ENCODE results near the gene ASCC3.

DNA sequence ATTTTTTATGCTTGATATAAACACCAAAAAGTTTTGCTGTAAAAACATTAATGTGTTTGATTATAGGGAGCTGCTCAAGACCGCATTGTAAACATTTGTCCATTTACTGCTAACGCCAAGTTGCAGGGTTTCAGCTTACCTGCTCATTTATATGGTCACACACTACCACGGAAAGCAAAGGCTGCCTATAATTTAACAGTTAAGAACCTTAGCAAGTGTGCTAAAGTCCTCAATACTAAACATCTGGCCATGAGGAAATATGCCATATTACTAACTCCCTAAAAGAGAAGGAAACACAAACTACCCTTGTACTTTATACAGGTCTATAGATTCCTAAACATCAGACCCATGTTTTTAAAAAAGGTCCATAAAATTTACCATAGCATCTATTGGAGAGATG is 129.5 kb downstream of the ASCC3 start:
- TF ChIP-seq, protein P1, sequence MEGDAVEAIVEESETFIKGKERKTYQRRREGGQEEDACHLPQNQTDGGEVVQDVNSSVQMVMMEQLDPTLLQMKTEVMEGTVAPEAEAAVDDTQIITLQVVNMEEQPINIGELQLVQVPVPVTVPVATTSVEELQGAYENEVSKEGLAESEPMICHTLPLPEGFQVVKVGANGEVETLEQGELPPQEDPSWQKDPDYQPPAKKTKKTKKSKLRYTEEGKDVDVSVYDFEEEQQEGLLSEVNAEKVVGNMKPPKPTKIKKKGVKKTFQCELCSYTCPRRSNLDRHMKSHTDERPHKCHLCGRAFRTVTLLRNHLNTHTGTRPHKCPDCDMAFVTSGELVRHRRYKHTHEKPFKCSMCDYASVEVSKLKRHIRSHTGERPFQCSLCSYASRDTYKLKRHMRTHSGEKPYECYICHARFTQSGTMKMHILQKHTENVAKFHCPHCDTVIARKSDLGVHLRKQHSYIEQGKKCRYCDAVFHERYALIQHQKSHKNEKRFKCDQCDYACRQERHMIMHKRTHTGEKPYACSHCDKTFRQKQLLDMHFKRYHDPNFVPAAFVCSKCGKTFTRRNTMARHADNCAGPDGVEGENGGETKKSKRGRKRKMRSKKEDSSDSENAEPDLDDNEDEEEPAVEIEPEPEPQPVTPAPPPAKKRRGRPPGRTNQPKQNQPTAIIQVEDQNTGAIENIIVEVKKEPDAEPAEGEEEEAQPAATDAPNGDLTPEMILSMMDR (IDR thresholded peaks at IDR 0.05), result no peak
- TF ChIP-seq ZFX (IDR thresholded peaks at IDR 0.05; ENCODE audit: borderline replicate concordance), result no peak

All from 22Rv1 (cell line).